ENCODE results near the gene GRHL1. TPM values are rescaled to one million over a fixed set of nuclear protein-coding genes. Genes with fewer than 3 reads are reported as not detected.

Gene GRHL1
- total RNA-seq, 1 experiment from 2014 or later = 10.3 TPM

- DNase-seq = no peak
- no peaks in the 10 kb centered on the region for H3K27me3 ChIP-seq (ENCODE audit: low read length)
- H3K9me2 ChIP-seq (replicated peaks; ENCODE audit: low read length) = no peaks in the 10 kb centered on the region
- H3K27ac ChIP-seq (ENCODE audit: low read length) = no peak overlapping the region
- H4K20me1 ChIP-seq (ENCODE audit: low read length) = no peaks in the 10 kb centered on the region
- TF ChIP-seq EZH2phosphoT487 (IDR thresholded peaks at IDR 0.05; ENCODE audit: borderline replicate concordance, low read length) = no peak
- H3K79me2 ChIP-seq (ENCODE audit: low read length) = peaks cover 18% of the 10 kb centered on the region
- ChIA-PET POLR2A (ENCODE audit: unreplicated experiment) (no interaction called here), CTCF (interaction anchor here (0.6 to 1.9 kb wide), 7 partner anchors 12 to 424 kb away, joined by 3 to 20 read pairs (median 5); no protein-coding TSS in a partner anchor)
- no peaks in the 10 kb centered on the region for H3K9me3 ChIP-seq (ENCODE audit: low read length)
- H3K4me2 ChIP-seq (ENCODE audit: low read length) = no peak overlapping the region
- no TSS peak for BruUV-seq (replicated peaks)
- peaks cover 5% of the 10 kb centered on the region for H3K4me1 ChIP-seq (ENCODE audit: insufficient read depth, low read length)
- H3F3A ChIP-seq (ENCODE audit: low read length, unreplicated experiment) = no peaks in the 10 kb centered on the region
- no peak overlapping the region for H3K9ac ChIP-seq (ENCODE audit: low read length)
- intact Hi-C loops (cut with micrococcal nuclease) = loop anchor here (1.0 kb wide), 3 partner anchors 64 to 249 kb away; no protein-coding TSS in a partner anchor
- ATAC-seq = no peak
- H2AFZ ChIP-seq (ENCODE audit: low read length) = no peak overlapping the region
- H3K36me3 ChIP-seq (ENCODE audit: low read depth, low read length) = peaks cover 27% of the 10 kb centered on the region; the same call in 1 of the 2 replicates
- no peak overlapping the region for H3K4me3 ChIP-seq (ENCODE audit: low read length)
Measured at GRCh38 chr2:10047616-10048500, 96.4 kb downstream of the GRHL1 start.

GRCh38 chr2:10048501-10049171, 97.1 kb downstream of the GRHL1 start:
- ChIA-PET CTCF (interaction anchor here (0.6 to 1.9 kb wide), 6 partner anchors 13 to 424 kb away, joined by 3 to 20 read pairs (median 4); no protein-coding TSS in a partner anchor), POLR2A (ENCODE audit: unreplicated experiment) (no interaction called here)
- Histone ChIP-seq H3K4me3 (ENCODE audit: low read length) (no peak overlapping the region), H3K27me3 (ENCODE audit: low read length) (no peaks in the 10 kb centered on the region), H3K79me2 (ENCODE audit: low read length) (peaks cover 18% of the 10 kb centered on the region), H3F3A (ENCODE audit: low read length, unreplicated experiment) (no peaks in the 10 kb centered on the region), H3K36me3 (ENCODE audit: low read depth, low read length) (peaks cover 34% of the 10 kb centered on the region), H3K4me1 (ENCODE audit: insufficient read depth, low read length) (peaks cover 5% of the 10 kb centered on the region), H3K9me2 (replicated peaks; ENCODE audit: low read length) (no peaks in the 10 kb centered on the region), H4K20me1 (ENCODE audit: low read length) (no peaks in the 10 kb centered on the region), H3K27ac (ENCODE audit: low read length) (no peak overlapping the region), H3K9me3 (ENCODE audit: low read length) (no peaks in the 10 kb centered on the region), H2AFZ (ENCODE audit: low read length) (no peak overlapping the region), H3K9ac (ENCODE audit: low read length) (no peak overlapping the region), H3K4me2 (ENCODE audit: low read length) (no peak overlapping the region)
- DNase-seq (peak; percentile 55), ATAC-seq (no peak)
- no TSS peak for BruUV-seq (replicated peaks)
- intact Hi-C loops (cut with micrococcal nuclease) = loop anchor here (1.0 kb wide), 3 partner anchors 64 to 249 kb away; no protein-coding TSS in a partner anchor
- no peak for TF ChIP-seq EZH2 (IDR thresholded peaks at IDR 0.05; ENCODE audit: low read length, unreplicated experiment)
- peak; percentile 80 for TF ChIP-seq CTCF (conservative IDR thresholded peaks at IDR 0.05; ENCODE audit: low read depth, low read length)

Other genes starting within 250 kb of the GRHL1 start
- 24.1 and 39.5 TPM in 2 replicates for gene TAF1B, start 108.2 kb upstream of the GRHL1 start, total RNA-seq (2014; rRNA removed)
- 13.4 and 14.0 TPM in 2 replicates for gene KLF11, start 91.9 kb downstream of the GRHL1 start, total RNA-seq (2014; rRNA removed)
- gene CYS1, start 128.7 kb downstream of the GRHL1 start, total RNA-seq (2014; rRNA removed) = 0.12 and 0.15 TPM in 2 replicates
- 229 and 282 TPM in 2 replicates for gene RRM2, start 171.0 kb downstream of the GRHL1 start, total RNA-seq (2014; rRNA removed)

All from PC-3 (cell line).